SK-N-SH (cell line): ENCODE measurements around the gene PIMREG. TPM values are rescaled to one million over a fixed set of nuclear protein-coding genes. Genes with fewer than 3 reads are reported as not detected.

Source experiments
- CTCF ChIA-PET: fragments of 300-600, 350-600 bp; formaldehyde crosslinking; extraction: SDS; loops from one replicate; lab custom pipeline; 2021; lab: Yijun Ruan, JAX
- POLR2A ChIA-PET: fragments of 350-600 bp; sonication (Branson Sonifier 250); formaldehyde crosslinking; extraction: SDS; loops from one replicate; lab custom pipeline; 2020; ENCODE audit warnings: antibody characterized with exemption, inconsistent platforms; lab: Yijun Ruan, JAX
- DNase-seq: peaks from one replicate; pipeline ENCODE4 v3.0.0; 2012
- H2AFZ ChIP-seq: fragments of 200-600 bp; sonication (generic); 2 replicates; pipeline ENCODE4 v1.8.1; 2016; ENCODE audit warnings: antibody characterized with exemption, mild to moderate bottlenecking, low read depth
- H3F3A ChIP-seq: fragments of 200-600 bp; sonication (generic); replicated peaks from 2 replicates; pipeline ENCODE3; 2016; ENCODE audit warnings: antibody characterized with exemption, mild to moderate bottlenecking; ENCODE audit not compliant: insufficient read depth
- H3K27ac ChIP-seq, 2 experiments: fragments of 200-500 bp in 1 of 2; fragments of 200-600 bp in 1 of 2; sonication (Bioruptor generic) in 1 of 2; sonication (generic), shearing (Covaris generic) in 1 of 2; 2 replicates each; pipeline versions ENCODE4 v1.5.1 to v1.6.1; 2014 to 2016; ENCODE audit warnings: low read depth in 2 of 2, inconsistent platforms in 1 of 2, low read length in 1 of 2, mild to moderate bottlenecking in 1 of 2, mixed read lengths in 1 of 2
- H3K27me3 ChIP-seq: fragments of 200-600 bp; sonication (generic), shearing (Covaris generic); 2 replicates; pipeline ENCODE4 v1.6.1; 2016; ENCODE audit warnings: mixed run types; ENCODE audit not compliant: insufficient read depth
- H3K36me3 ChIP-seq, 2 experiments: fragments of 200-500 bp in 1 of 2; fragments of 200-600 bp in 1 of 2; sonication (Bioruptor generic) in 1 of 2; sonication (generic) in 1 of 2; replicated peaks in 1 of 2; 2 replicates each; pipeline versions ENCODE3 to v1.5.1; 2014 to 2016; ENCODE audit warnings: low read length in 1 of 2, mild to moderate bottlenecking in 1 of 2; ENCODE audit not compliant: insufficient read depth in 2 of 2, control insufficient read depth in 1 of 2
- H3K4me1 ChIP-seq, 2 experiments: fragments of 200-500 bp in 1 of 2; fragments of 200-600 bp in 1 of 2; sonication (Bioruptor generic) in 1 of 2; sonication (generic), shearing (Covaris generic) in 1 of 2; 2 replicates each; pipeline versions ENCODE4 v1.5.1 to v1.6.1; 2014 to 2016; ENCODE audit warnings: low read depth in 1 of 2, low read length in 1 of 2, mixed run types in 1 of 2; ENCODE audit not compliant: insufficient read depth in 2 of 2, control insufficient read depth in 1 of 2
- H3K4me2 ChIP-seq: fragments of 200-600 bp; sonication (generic), shearing (Covaris generic); 2 replicates; pipeline ENCODE4 v1.6.1; 2017; ENCODE audit warnings: mixed run types
- H3K4me3 ChIP-seq, 2 experiments: fragments of 200-500 bp in 1 of 2; fragments of 200-600 bp in 1 of 2; sonication (Bioruptor generic) in 1 of 2; sonication (generic), shearing (Covaris generic) in 1 of 2; 2 replicates each; pipeline versions ENCODE4 v1.5.1 to v1.8.1; 2014 to 2016; ENCODE audit warnings: low read depth in 2 of 2, inconsistent platforms in 1 of 2, low read length in 1 of 2, mild to moderate bottlenecking in 1 of 2, mixed read lengths in 1 of 2, moderate library complexity in 1 of 2
- H3K79me2 ChIP-seq: fragments of 200-600 bp; sonication (generic); 2 replicates; pipeline ENCODE4 v1.8.1; 2017; ENCODE audit warnings: mild to moderate bottlenecking; ENCODE audit not compliant: insufficient read depth
- H3K9ac ChIP-seq: fragments of 200-600 bp; sonication (generic); 2 replicates; pipeline ENCODE4 v1.6.1; 2017; ENCODE audit warnings: mixed run types
- H3K9me2 ChIP-seq: fragments of 200-600 bp; sonication (generic); 2 replicates; pipeline ENCODE4 v1.6.1; 2017; ENCODE audit warnings: mixed run types
- H3K9me3 ChIP-seq: fragments of 200-600 bp; sonication (generic); 2 replicates; pipeline ENCODE4 v1.6.1; 2017; ENCODE audit warnings: mixed run types, mild to moderate bottlenecking, moderate library complexity
- H4K20me1 ChIP-seq: fragments of 200-600 bp; sonication (generic); 2 replicates; pipeline ENCODE4 v1.6.1; 2017; ENCODE audit warnings: mild to moderate bottlenecking, mixed run types; ENCODE audit not compliant: insufficient read depth
- CHD2 ChIP-seq: fragments of 150-350 bp; IDR thresholded peaks from 2 replicates; pipeline ENCODE4 v1.6.1; 2018; ENCODE audit warnings: low read length; ENCODE audit not compliant: partially characterized antibody
- ELF1 ChIP-seq: IDR thresholded peaks from 2 replicates; pipeline ENCODE4 v1.4.0; 2012
- EP300 ChIP-seq, 2 experiments: IDR thresholded peaks; 2 replicates each; pipeline versions ENCODE4 v1.4.0 to v1.6.1; 2012; ENCODE audit warnings: borderline replicate concordance in 1 of 2, low read depth in 1 of 2, low read length in 1 of 2
- FOSL2 ChIP-seq: IDR thresholded peaks from 2 replicates; pipeline ENCODE4 v1.4.0; 2012; ENCODE audit warnings: low read depth, mild to moderate bottlenecking, moderate library complexity, borderline replicate concordance
- FOXJ3 ChIP-seq: sonication (generic); formaldehyde crosslinking; IDR thresholded peaks from 2 replicates; pipeline ENCODE4 v1.5.1; 2020; ENCODE audit warnings: mild to moderate bottlenecking, missing genetic modification reagents
- GABPA ChIP-seq: IDR thresholded peaks from 2 replicates; pipeline ENCODE4 v1.4.0; 2012; ENCODE audit warnings: low read depth, mild to moderate bottlenecking
- GATA2 ChIP-seq: sonication (generic); formaldehyde crosslinking; IDR thresholded peaks from 2 replicates; pipeline ENCODE4 v1.5.0; 2020; ENCODE audit warnings: mild to moderate bottlenecking, missing genetic modification reagents
- IRF3 ChIP-seq: fragments of 150-350 bp; IDR thresholded peaks from 2 replicates; pipeline ENCODE4 v1.6.1; 2016; ENCODE audit warnings: mild to moderate bottlenecking, low read depth, low read length
- JUND ChIP-seq: IDR thresholded peaks from 2 replicates; pipeline ENCODE4 v1.4.0; 2012
- NFIC ChIP-seq: IDR thresholded peaks from 2 replicates; pipeline ENCODE4 v1.4.0; 2012; ENCODE audit warnings: borderline replicate concordance
- RAD21 ChIP-seq: IDR thresholded peaks from 2 replicates; pipeline ENCODE4 v1.6.1; 2012; ENCODE audit warnings: mild to moderate bottlenecking, low read length
- RFX5 ChIP-seq: IDR thresholded peaks from 2 replicates; pipeline ENCODE4 v1.6.1; 2012; ENCODE audit warnings: mild to moderate bottlenecking, improper control_type of control experiment, low read length
- RXRA ChIP-seq: IDR thresholded peaks from 2 replicates; pipeline ENCODE4 v1.4.0; 2012; ENCODE audit warnings: low read depth, mild to moderate bottlenecking, borderline replicate concordance
- SIN3A ChIP-seq: IDR thresholded peaks from 2 replicates; pipeline ENCODE4 v1.6.1; 2012; ENCODE audit warnings: low read depth, mild to moderate bottlenecking, low read length, moderate library complexity, borderline replicate concordance
- SMC3 ChIP-seq: IDR thresholded peaks from 2 replicates; pipeline ENCODE4 v1.6.1; 2012; ENCODE audit warnings: low read depth, low read length, improper control_type of control experiment
- TAF1 ChIP-seq: IDR thresholded peaks from 2 replicates; pipeline ENCODE4 v1.6.1; 2012; ENCODE audit warnings: low read depth, mild to moderate bottlenecking, low read length, moderate library complexity, borderline replicate concordance
- USF2 ChIP-seq: fragments of 150-350 bp; IDR thresholded peaks from 2 replicates; pipeline ENCODE4 v1.6.1; 2017; ENCODE audit warnings: antibody characterized with exemption, low read length, low read depth, borderline replicate concordance
- YY1 ChIP-seq: IDR thresholded peaks from 2 replicates; pipeline ENCODE4 v1.4.0; 2012; ENCODE audit warnings: low read depth, mild to moderate bottlenecking
- WGBS: methylation state at CpG from one replicate; pipeline ENCODE4 v1.1.6; 2017; ENCODE audit warnings: low lambda C conversion rate; 5-methylcytosine and 5-hydroxymethylcytosine counted together
- polyA plus RNA-seq, 3 experiments: library from polyadenylated mRNA; depleted of rRNA; stranded (reverse); fragments of >200 nt; gene quantifications; 2 replicates each; pipeline ENCODE4 v1.2.3, GENCODE V29; 2012

The PIMREG gene
- polyA plus RNA-seq, 1 of the 3 experiments (the other 2 are of a cell fraction) = 19.6 TPM

GRCh38 chr17:6478486-6478885, 34.2 kb downstream of the PIMREG start:
- H3K9me2 ChIP-seq = no peaks in the 10 kb centered on the region
- CTCF ChIA-PET = no interaction called here
- H3K27me3 ChIP-seq = no peaks in the 10 kb centered on the region
- H3K27ac ChIP-seq = no peak overlapping the region
- TF ChIP-seq IRF3 (no peak), SIN3A (no peak), USF2 (no peak), RXRA (no peak), JUND (no peak), GATA2 (CRISPR knock-in tag) (no peak), YY1 (no peak), TAF1 (no peak), CHD2 (no peak), GABPA (no peak), SMC3 (no peak), EP300 (IDR thresholded peaks at IDR 0.05; ENCODE audit: borderline replicate concordance in 1 of 2, low read depth in 1 of 2, low read length in 1 of 2) (no peak), FOXJ3 (CRISPR knock-in tag) (no peak), NFIC (no peak), RAD21 (no peak)
- TF ChIP-seq, all 33 proteins: peak for 0
- H2AFZ ChIP-seq = no peak overlapping the region
- DNase-seq = no peak
- H3K4me2 ChIP-seq = no peak overlapping the region
- no peaks in the 10 kb centered on the region for H3F3A ChIP-seq
- H3K4me1 ChIP-seq = peaks cover 0 to 16% of the 10 kb centered on the region in 2 experiments; a peak in 1 of 4 replicates
- 78% methylated on average over 9 of the region's 11 CpGs for WGBS
- H3K36me3 ChIP-seq = no peaks in the 10 kb centered on the region
- H3K9me3 ChIP-seq = no peaks in the 10 kb centered on the region
- no peaks in the 10 kb centered on the region for H4K20me1 ChIP-seq
- POLR2A ChIA-PET = no interaction called here
- H3K79me2 ChIP-seq = no peaks in the 10 kb centered on the region
- no peak overlapping the region for H3K4me3 ChIP-seq
- H3K9ac ChIP-seq = no peak overlapping the region

GRCh38 chr17:6479622-6480302, 35.5 kb downstream of the PIMREG start:
- H3K4me3 ChIP-seq = no peak overlapping the region
- no peaks in the 10 kb centered on the region for H3K79me2 ChIP-seq
- no peaks in the 10 kb centered on the region for H3K36me3 ChIP-seq
- no peak overlapping the region for H3K9ac ChIP-seq
- CTCF ChIA-PET = interaction anchor here (0.8 to 1.3 kb wide), 4 partner anchors 8 to 888 kb away, joined by 3 to 5 read pairs (median 4); no protein-coding TSS in a partner anchor
- no peaks in the 10 kb centered on the region for H3K9me3 ChIP-seq
- TF ChIP-seq FOXJ3 (CRISPR knock-in tag) (no peak), FOSL2 (no peak), RFX5 (no peak), GATA2 (CRISPR knock-in tag) (0 out of 2 replicates have a peak, but pooled peaks have one; percentile 16), ELF1 (no peak), RXRA (no peak)
- POLR2A ChIA-PET = no interaction called here
- no peak overlapping the region for H2AFZ ChIP-seq
- no peaks in the 10 kb centered on the region for H4K20me1 ChIP-seq
- peaks cover 0 to 16% of the 10 kb centered on the region in 2 experiments; a peak in 1 of 4 replicates for H3K4me1 ChIP-seq
- no peak overlapping the region for H3K4me2 ChIP-seq
- no peaks in the 10 kb centered on the region for H3F3A ChIP-seq
- no peaks in the 10 kb centered on the region for H3K9me2 ChIP-seq
- H3K27me3 ChIP-seq = no peaks in the 10 kb centered on the region
- DNase-seq = no peak
- H3K27ac ChIP-seq = no peak overlapping the region
- 53% methylated on average over 13 of the region's 13 CpGs for WGBS
